HG03558 (cell line): Measurements from ENCODE around the gene ARHGAP6.

Source experiments
- ATAC-seq: cut with Tn5 transposase; IDR thresholded peaks from one replicate; pipeline ENCODE4 v1.9.1; 2021; ENCODE audit warnings: moderate number of reproducible peaks; ENCODE audit not compliant: unreplicated experiment; ENCODE audit errors: extremely low read depth

The ARHGAP6 gene

DNA sequence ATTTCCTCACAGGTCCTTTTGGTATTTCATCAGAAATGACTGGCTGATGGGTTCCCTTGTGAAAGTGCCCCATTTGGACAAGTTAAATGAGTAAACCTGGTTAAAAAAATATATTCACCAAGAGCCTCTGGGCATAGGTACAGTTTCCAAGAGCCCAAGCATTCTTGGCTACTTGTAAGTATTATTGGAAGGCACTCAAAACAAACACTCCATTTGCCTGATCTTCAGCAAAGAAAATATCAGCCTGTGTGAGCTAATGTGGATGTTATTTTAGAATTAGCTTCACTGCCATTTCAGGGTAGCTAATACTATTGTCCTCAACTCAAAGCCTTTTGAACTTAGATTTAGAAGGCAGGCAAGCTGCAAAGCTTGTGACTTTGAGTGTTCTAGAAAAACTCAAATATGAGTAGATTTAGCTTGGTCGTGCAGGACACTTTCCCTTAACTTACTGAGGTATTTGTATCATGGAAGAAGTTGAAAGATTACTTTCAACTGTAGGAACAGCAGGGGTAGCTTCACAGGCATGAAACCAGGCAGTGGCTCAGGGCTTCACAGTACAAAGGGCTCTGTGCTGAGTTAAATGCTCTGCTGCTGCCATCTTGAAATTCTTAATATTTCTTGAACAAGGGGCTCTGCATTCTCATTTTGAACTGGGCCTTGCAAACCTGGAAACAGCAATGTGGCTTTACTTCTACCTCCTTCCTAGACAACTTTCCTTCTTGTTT is 195.3 kb downstream of the ARHGAP6 start:
- ATAC-seq = no peak

DNA sequence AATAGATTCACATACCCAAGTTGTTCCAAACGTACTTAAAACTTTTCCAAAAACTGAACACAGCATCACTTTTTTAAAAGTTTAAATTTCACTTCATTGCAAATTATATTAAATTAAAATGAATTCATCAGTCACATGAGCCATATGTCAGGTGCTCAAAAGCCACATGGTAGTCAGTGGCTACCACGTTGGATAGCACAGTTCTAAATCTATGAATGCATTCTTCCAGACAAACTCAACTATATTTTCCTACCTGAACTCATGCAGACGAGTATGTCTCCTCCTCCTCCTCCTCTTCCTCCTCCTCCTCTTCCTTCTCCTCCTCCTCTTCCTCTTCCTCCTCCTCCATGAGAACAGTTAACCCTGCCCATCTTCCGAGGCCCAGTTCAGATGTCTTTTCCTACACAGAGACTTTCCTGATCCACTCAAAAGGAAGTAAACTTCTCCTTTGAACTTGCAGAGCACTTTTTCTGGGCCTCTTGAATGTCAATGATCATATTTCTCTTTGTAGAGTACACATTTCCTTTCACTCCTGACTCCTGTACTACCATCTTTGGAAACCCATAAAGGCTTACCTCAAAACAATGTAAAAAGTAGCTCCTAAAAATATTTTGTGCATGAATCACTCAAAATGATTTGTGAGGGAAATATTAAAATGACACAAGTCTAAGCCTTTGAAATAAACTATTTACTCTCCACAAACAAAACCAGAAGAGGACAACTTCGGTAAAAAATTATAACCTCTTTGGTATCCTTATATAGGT is 199.9 kb downstream of the ARHGAP6 start:
- ATAC-seq = no peak

DNA sequence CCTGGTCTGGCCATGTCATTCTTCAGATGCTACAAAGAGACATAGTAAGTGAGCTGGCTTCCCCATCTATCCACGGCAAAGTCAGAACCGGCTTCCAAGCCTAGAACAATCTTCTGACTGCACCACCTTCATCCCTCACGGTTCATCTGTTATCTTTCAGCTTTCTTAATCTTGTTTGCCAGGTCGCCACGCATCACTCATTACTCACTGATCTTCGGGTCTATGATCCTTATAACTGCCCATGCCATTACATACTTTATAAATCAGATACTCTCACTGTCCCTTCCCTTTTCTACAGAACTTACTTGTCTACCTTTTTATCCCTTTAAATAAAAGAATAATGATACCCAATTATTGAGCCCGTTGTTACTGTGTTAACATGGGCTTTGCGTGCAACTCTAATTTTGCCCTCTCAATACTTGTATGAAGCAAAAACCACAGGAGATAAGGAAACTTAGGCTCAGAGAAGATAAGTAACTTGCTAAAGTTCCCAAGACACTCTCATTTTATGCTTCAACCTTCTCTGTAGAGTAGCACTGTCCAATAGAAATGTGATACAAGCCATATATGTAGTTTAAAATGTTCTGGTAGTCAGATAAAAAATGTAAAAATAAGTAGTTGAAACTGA is 200.8 kb downstream of the ARHGAP6 start:
- ATAC-seq = no peak

- no peak for ATAC-seq
Observed at GRCh38 chrX:11464380-11464779, 201.3 kb downstream of the ARHGAP6 start.

DNA sequence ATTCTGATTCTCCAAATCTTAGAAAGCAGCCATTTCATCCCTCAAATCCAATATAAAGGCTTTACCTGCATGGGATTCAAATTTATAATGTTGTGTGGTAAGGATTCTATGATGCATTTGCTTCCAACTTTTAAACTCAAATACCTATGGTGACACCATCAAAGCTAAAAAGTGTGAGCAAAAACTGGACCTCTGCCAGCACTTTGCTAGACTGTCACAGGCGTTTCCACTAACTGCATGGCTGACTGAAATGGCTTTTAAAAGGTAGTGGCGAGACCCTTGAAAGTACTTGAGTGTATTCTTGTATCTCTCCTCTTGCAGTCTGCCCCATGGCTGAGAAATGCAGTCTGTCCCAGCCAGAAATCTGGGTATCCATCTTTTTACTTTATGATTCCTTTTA is 203.1 kb downstream of the ARHGAP6 start:
- no peak for ATAC-seq

GRCh38 chrX:11462136-11462535 is 203.6 kb downstream of the ARHGAP6 start:
- no peak for ATAC-seq

- ATAC-seq = no peak
Observed at GRCh38 chrX:11461201-11462001, 204.3 kb downstream of the ARHGAP6 start.

- ATAC-seq = no peak
Observed at GRCh38 chrX:11460347-11460746, 205.4 kb downstream of the ARHGAP6 start.

GRCh38 chrX:11458170-11458569 is 207.6 kb downstream of the ARHGAP6 start:
- no peak for ATAC-seq

DNA sequence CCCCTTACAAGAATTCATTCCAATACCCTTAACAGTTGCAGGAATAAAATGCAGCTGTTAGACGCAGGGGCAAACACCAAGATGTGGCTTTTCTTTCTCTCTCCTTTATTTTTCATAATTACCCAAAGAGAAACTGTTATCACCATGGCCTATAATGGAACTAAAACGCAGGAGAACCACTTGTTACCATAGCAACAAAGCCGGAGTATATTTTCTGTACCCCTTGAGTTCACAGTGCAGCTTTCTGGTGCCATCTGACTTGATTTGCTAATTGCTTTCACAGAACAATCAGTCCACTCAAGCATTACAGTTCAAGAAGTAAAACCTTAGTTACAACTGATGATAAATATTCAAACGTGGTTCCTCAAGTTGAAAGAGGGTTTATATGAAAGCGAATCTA is 214.6 kb downstream of the ARHGAP6 start:
- no peak for ATAC-seq

DNA sequence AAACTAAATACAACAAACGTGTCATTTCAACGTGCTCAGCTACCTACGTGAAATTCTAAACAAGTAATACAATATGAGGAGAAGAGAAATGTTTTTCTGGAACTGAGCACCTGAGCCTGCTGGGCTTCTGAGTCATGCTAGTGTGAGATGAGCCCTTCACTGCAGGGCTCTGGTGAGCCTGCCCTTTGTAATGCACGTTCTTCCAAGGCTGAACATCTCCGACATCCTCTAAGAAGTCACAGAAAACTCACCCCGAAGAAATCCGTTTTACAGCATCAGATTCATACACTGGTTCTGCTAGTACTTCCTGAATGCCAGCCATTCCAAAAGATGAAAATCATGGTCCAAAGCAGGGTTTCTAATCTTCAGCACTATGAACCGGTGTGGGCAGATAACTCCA is 215.4 kb downstream of the ARHGAP6 start:
- ATAC-seq = no peak

- ATAC-seq = no peak
Observed at GRCh38 chrX:11449613-11450012, 216.1 kb downstream of the ARHGAP6 start.

- ATAC-seq = no peak
Observed at GRCh38 chrX:11447418-11447817, 218.3 kb downstream of the ARHGAP6 start.

DNA sequence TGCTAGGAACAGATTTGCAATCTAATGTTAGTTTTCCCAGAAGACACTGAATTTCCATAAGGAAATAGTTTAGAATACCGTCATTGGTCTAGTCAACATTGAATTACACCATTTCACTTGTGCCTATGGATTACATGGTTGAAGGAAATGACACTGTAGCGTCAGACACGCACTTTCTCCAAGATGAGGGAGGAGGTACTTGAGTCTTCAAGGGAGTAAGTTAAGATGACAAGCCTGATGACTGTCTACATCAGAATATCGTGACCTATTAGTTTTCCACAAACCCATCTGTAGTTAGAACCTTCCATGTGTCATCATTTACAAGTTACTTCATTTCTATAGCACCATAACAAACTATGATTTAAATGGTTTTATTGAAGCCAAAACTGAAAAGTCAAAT is 218.8 kb downstream of the ARHGAP6 start:
- no peak for ATAC-seq

- ATAC-seq = no peak
Observed at GRCh38 chrX:11446336-11446735, 219.4 kb downstream of the ARHGAP6 start.

GRCh38 chrX:11445540-11445939 is 220.2 kb downstream of the ARHGAP6 start:
- ATAC-seq = no peak

DNA sequence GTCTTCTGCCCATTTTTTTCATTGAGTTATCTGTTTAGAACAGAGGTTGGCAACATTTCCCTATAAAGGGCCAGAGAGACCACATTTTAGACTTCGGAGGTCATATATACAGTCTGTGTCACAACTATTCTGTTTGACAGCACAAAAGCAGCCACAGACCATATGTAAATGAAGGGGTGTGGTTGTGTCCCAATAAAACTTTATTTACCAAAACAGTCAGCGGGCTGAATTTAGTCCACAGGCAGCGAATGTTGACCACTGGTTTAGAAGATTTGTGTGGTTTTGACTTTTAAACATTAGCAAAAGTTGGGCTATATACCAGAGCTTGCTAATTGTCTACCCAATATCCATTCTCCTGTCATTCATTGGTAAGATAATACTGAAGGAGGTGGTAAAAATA is 221.7 kb downstream of the ARHGAP6 start:
- ATAC-seq = no peak

DNA sequence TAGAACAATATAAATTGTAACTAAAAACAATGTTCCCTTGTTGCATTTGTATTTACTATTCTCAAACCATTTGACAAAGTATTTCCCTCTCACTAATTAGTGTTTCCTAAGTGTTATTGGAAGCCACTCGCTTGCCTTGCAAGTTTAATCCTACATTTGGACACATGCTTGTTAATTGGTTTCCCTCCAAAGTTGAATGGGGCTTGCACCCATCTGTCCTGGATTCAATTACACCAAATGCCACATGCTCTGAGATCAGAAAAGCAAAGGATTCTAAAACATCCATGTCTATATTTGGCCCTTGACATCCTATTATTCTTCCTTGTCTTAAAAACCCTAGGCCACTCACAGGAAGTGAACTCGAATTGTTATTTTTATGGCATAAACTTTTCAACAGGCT is 225.9 kb downstream of the ARHGAP6 start:
- ATAC-seq = no peak

GRCh38 chrX:11438767-11439166 is 227.0 kb downstream of the ARHGAP6 start:
- no peak for ATAC-seq

DNA sequence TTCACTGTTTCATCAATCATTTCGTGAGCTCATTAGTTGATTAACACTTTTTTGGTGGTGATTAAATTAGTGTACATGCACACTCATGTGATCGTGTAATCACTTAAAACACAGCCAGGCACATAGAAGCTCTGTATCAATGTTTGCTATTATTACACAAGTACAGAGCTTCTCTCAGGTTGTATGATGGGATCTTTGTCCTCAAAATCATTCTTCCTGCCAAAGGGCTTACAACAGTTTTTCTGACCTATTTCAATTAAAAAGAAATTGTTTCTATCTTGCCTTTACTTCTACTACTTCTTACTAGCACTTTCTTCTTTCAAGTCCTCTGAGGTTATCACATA is 227.4 kb downstream of the ARHGAP6 start:
- no peak for ATAC-seq
